WTC11 (cell line): ENCODE measurements around the gene MPIG6B. TPM values are rescaled to one million over a fixed set of nuclear protein-coding genes. Genes with fewer than 3 reads are reported as not detected.

ENCODE experiments used
- ATAC-seq: fragments of 200-7000 bp; cut with Tn5 transposase; 2 replicates; pipeline ENCODE4 v1.10.0; 2021; ENCODE audit warnings: mild to moderate bottlenecking, moderate library complexity
- CTCF ChIA-PET: fragments of 300-600 bp; sonication (Branson Sonifier 250); formaldehyde crosslinking; loops from one replicate; lab custom pipeline; 2021; ENCODE audit warnings: antibody characterized with exemption; lab: Charles Lee
- POLR2A ChIA-PET: fragments of 350-600 bp; sonication (Branson Sonifier 250); formaldehyde crosslinking; loops from one replicate; lab custom pipeline; 2021; ENCODE audit warnings: antibody characterized with exemption; lab: Charles Lee
- DNase-seq: peaks from one replicate; pipeline ENCODE4 v3.0.0; 2021; ENCODE audit warnings: low spot score
- H3K27ac Mint-ChIP-seq: 2 replicates; pipeline ENCODE4 v1.8.0; 2021; ENCODE audit warnings: mixed read lengths
- H3K27me3 Mint-ChIP-seq: 2 replicates; pipeline ENCODE4 v1.8.0; 2021; ENCODE audit warnings: low read depth, mild to moderate bottlenecking, moderate library complexity, mixed read lengths
- H3K36me3 Mint-ChIP-seq: 2 replicates; pipeline ENCODE4 v1.8.0; 2021; ENCODE audit warnings: mixed read lengths
- H3K4me1 Mint-ChIP-seq: 2 replicates; pipeline ENCODE4 v1.8.0; 2022; ENCODE audit warnings: mixed read lengths
- H3K4me3 Mint-ChIP-seq: 2 replicates; pipeline ENCODE4 v1.8.0; 2021; ENCODE audit warnings: mild to moderate bottlenecking, moderate library complexity, mixed read lengths
- H3K9me3 Mint-ChIP-seq: 2 replicates; pipeline ENCODE4 v1.8.0; 2021; ENCODE audit warnings: mixed read lengths
- ATF3 ChIP-seq: sonication (generic); formaldehyde crosslinking; conservative IDR thresholded peaks from 2 replicates; pipeline ENCODE4 v1.8.1; 2022; ENCODE audit warnings: mild to moderate bottlenecking, missing genetic modification reagents
- CBFB ChIP-seq: sonication (generic); formaldehyde crosslinking; IDR thresholded peaks from 2 replicates; pipeline ENCODE4 v1.8.1; 2022; ENCODE audit warnings: mild to moderate bottlenecking, low read depth, missing genetic modification reagents
- E2F5 ChIP-seq: sonication (generic); formaldehyde crosslinking; IDR thresholded peaks from 2 replicates; pipeline ENCODE4 v1.8.1; 2022; ENCODE audit warnings: mild to moderate bottlenecking, moderate library complexity, missing genetic modification reagents
- ERG ChIP-seq: fragments of 250-450 bp; sonication (Bioruptor Pico); IDR thresholded peaks from 2 replicates; pipeline ENCODE4 v1.8.0; 2021; ENCODE audit warnings: mild to moderate bottlenecking
- IRF2 ChIP-seq: sonication (generic); formaldehyde crosslinking; IDR thresholded peaks from 2 replicates; pipeline ENCODE4 v1.8.0; 2022; ENCODE audit warnings: low read depth, missing genetic modification reagents, borderline replicate concordance
- JUN ChIP-seq: sonication (generic); formaldehyde crosslinking; IDR thresholded peaks from 2 replicates; pipeline ENCODE4 v1.8.0; 2023; ENCODE audit warnings: mild to moderate bottlenecking, missing genetic modification reagents
- MXD4 ChIP-seq: fragments of 250-450 bp; sonication (Bioruptor Pico); IDR thresholded peaks from 2 replicates; pipeline ENCODE4 v1.8.0; 2021; ENCODE audit warnings: mild to moderate bottlenecking, moderate library complexity, borderline replicate concordance
- NFATC4 ChIP-seq: fragments of 250-450 bp; sonication (Bioruptor Pico); IDR thresholded peaks from 2 replicates; pipeline ENCODE4 v1.9.0; 2021; ENCODE audit warnings: mild to moderate bottlenecking
- NR3C1 ChIP-seq: sonication (generic); formaldehyde crosslinking; conservative IDR thresholded peaks from 2 replicates; pipeline ENCODE4 v1.8.1; 2023; ENCODE audit warnings: low read depth, mild to moderate bottlenecking, missing genetic modification reagents
- SOX15 ChIP-seq: fragments of 250-450 bp; sonication (Bioruptor Pico); IDR thresholded peaks from 2 replicates; pipeline ENCODE4 v1.9.0; 2021; ENCODE audit warnings: mild to moderate bottlenecking
- USF1 ChIP-seq: sonication (generic); formaldehyde crosslinking; IDR thresholded peaks from 2 replicates; pipeline ENCODE4 v1.8.0; 2022; ENCODE audit warnings: mild to moderate bottlenecking, missing genetic modification reagents
- ZMAT4 ChIP-seq: fragments of 250-450 bp; sonication (Bioruptor Pico); IDR thresholded peaks from 2 replicates; pipeline ENCODE4 v1.9.0; 2021; ENCODE audit warnings: mild to moderate bottlenecking
- ZNF138 ChIP-seq: sonication (generic); formaldehyde crosslinking; conservative IDR thresholded peaks from 2 replicates; pipeline ENCODE4 v1.8.1; 2022; ENCODE audit warnings: mild to moderate bottlenecking, moderate library complexity, missing genetic modification reagents
- ZNF263 ChIP-seq: sonication (generic); formaldehyde crosslinking; IDR thresholded peaks from 2 replicates; pipeline ENCODE4 v1.8.1; 2022; ENCODE audit warnings: low read depth, mild to moderate bottlenecking, moderate library complexity, missing genetic modification reagents
- ZNF281 ChIP-seq: sonication (generic); formaldehyde crosslinking; IDR thresholded peaks from 2 replicates; pipeline ENCODE4 v1.8.0; 2023; ENCODE audit warnings: mild to moderate bottlenecking, missing genetic modification reagents
- ZNF317 ChIP-seq: sonication (generic); formaldehyde crosslinking; IDR thresholded peaks from 2 replicates; pipeline ENCODE4 v1.8.1; 2023; ENCODE audit warnings: low read depth, mild to moderate bottlenecking, moderate library complexity, missing genetic modification reagents, borderline replicate concordance
- ZNF396 ChIP-seq: fragments of 250-450 bp; sonication (Bioruptor Pico); IDR thresholded peaks from 2 replicates; pipeline ENCODE4 v1.8.0; 2021; ENCODE audit warnings: mild to moderate bottlenecking, moderate library complexity, borderline replicate concordance
- ZSCAN18 ChIP-seq: fragments of 250-450 bp; sonication (Bioruptor Pico); IDR thresholded peaks from 2 replicates; pipeline ENCODE4 v2.1.2; 2022; ENCODE audit warnings: mild to moderate bottlenecking, moderate library complexity
- total RNA-seq: library from RNA; stranded (reverse); gene quantifications from 3 replicates; pipeline ENCODE4 v1.2.3, GENCODE V29; 2021
- TF ChIP-seq, protein P1 (sequence below): sonication (generic); formaldehyde crosslinking; IDR thresholded peaks from 2 replicates; pipeline ENCODE4 v1.8.1; 2022; ENCODE audit warnings: low read depth, missing genetic modification reagents, borderline replicate concordance
- TF ChIP-seq, protein P2 (sequence below): sonication (generic); formaldehyde crosslinking; IDR thresholded peaks from 2 replicates; pipeline ENCODE4 v1.8.1; 2023; ENCODE audit warnings: mild to moderate bottlenecking, missing genetic modification reagents
- TF ChIP-seq, protein P3 (sequence below): sonication (generic); formaldehyde crosslinking; IDR thresholded peaks from 2 replicates; pipeline ENCODE4 v1.8.1; 2022; ENCODE audit warnings: mild to moderate bottlenecking, missing genetic modification reagents, moderate library complexity, borderline replicate concordance

The MPIG6B gene
- total RNA-seq, 1 experiment from 2014 or later = 0.09 TPM

GRCh38 chr6:31758281-31758680 lies 35.1 kb downstream of the MPIG6B start:
- TF ChIP-seq ZNF138 (CRISPR knock-in tag) = no peak
- TF ChIP-seq, protein P1, sequence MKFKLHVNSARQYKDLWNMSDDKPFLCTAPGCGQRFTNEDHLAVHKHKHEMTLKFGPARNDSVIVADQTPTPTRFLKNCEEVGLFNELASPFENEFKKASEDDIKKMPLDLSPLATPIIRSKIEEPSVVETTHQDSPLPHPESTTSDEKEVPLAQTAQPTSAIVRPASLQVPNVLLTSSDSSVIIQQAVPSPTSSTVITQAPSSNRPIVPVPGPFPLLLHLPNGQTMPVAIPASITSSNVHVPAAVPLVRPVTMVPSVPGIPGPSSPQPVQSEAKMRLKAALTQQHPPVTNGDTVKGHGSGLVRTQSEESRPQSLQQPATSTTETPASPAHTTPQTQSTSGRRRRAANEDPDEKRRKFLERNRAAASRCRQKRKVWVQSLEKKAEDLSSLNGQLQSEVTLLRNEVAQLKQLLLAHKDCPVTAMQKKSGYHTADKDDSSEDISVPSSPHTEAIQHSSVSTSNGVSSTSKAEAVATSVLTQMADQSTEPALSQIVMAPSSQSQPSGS (CRISPR knock-in tag) = no peak
- H3K9me3 Mint-ChIP-seq = no peaks in the 10 kb centered on the region
- peaks cover 22% of the 10 kb centered on the region for H3K36me3 Mint-ChIP-seq
- DNase-seq (no peak), ATAC-seq (no peak)
- ChIA-PET CTCF (interaction anchor here (1.4 to 2.2 kb wide), 2 partner anchors 11 to 69 kb away, joined by 4 to 8 read pairs; no protein-coding TSS in a partner anchor), POLR2A (no interaction called here)
- no peaks in the 10 kb centered on the region for H3K27me3 Mint-ChIP-seq
- H3K4me3 Mint-ChIP-seq = no peak overlapping the region
- peaks cover 3% of the 10 kb centered on the region for H3K4me1 Mint-ChIP-seq
- H3K27ac Mint-ChIP-seq = no peak overlapping the region; the same call in 1 of the 2 replicates

DNA sequence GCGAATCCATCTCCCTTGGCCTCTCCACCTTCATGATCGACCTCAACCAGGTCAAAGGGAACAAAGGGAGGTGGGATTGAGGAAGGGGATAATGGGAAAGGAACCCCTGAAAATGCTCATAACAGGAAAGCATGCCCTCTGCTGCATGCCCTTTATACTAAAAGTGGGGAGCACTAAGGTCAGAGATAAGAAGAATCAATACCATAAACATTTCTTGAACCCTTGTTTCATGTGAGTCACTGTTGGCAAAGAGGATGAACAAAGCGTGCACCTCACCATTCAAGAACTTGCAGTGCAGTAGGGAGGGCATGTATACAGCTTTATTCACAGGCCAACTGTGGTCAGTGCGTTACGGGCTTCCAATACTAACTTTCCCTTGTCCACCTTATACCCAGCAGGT lies 37.6 kb downstream of the MPIG6B start:
- H3K4me3 Mint-ChIP-seq = no peak overlapping the region
- CTCF ChIA-PET = interaction anchor here (1.8 kb wide), 1 partner anchor 9 kb away, joined by 8 read pairs; no protein-coding TSS in a partner anchor
- POLR2A ChIA-PET = no interaction called here
- no peak overlapping the region for H3K27ac Mint-ChIP-seq
- peaks cover 13% of the 10 kb centered on the region for H3K4me1 Mint-ChIP-seq
- H3K27me3 Mint-ChIP-seq = no peaks in the 10 kb centered on the region
- TF ChIP-seq ZMAT4 (no peak), ATF3 (CRISPR knock-in tag) (no peak), NR3C1 (CRISPR knock-in tag) (no peak), ZNF281 (CRISPR knock-in tag) (no peak), JUN (no peak), NFATC4 (CRISPR knock-in tag) (no peak), CBFB (CRISPR knock-in tag) (no peak), ZNF263 (CRISPR knock-in tag) (no peak), SOX15 (CRISPR knock-in tag) (no peak), MXD4 (no peak), USF1 (CRISPR knock-in tag) (no peak), E2F5 (CRISPR knock-in tag) (no peak), ZSCAN18 (CRISPR knock-in tag) (no peak), ZNF317 (CRISPR knock-in tag) (no peak), ZNF396 (CRISPR knock-in tag) (no peak), ERG (CRISPR knock-in tag) (no peak), IRF2 (CRISPR knock-in tag) (no peak)
- TF ChIP-seq, protein P2, sequence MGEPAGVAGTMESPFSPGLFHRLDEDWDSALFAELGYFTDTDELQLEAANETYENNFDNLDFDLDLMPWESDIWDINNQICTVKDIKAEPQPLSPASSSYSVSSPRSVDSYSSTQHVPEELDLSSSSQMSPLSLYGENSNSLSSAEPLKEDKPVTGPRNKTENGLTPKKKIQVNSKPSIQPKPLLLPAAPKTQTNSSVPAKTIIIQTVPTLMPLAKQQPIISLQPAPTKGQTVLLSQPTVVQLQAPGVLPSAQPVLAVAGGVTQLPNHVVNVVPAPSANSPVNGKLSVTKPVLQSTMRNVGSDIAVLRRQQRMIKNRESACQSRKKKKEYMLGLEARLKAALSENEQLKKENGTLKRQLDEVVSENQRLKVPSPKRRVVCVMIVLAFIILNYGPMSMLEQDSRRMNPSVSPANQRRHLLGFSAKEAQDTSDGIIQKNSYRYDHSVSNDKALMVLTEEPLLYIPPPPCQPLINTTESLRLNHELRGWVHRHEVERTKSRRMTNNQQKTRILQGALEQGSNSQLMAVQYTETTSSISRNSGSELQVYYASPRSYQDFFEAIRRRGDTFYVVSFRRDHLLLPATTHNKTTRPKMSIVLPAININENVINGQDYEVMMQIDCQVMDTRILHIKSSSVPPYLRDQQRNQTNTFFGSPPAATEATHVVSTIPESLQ (CRISPR knock-in tag) = no peak
- TF ChIP-seq, protein P3, sequence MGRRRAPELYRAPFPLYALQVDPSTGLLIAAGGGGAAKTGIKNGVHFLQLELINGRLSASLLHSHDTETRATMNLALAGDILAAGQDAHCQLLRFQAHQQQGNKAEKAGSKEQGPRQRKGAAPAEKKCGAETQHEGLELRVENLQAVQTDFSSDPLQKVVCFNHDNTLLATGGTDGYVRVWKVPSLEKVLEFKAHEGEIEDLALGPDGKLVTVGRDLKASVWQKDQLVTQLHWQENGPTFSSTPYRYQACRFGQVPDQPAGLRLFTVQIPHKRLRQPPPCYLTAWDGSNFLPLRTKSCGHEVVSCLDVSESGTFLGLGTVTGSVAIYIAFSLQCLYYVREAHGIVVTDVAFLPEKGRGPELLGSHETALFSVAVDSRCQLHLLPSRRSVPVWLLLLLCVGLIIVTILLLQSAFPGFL (CRISPR knock-in tag) = no peak
- ATAC-seq = no peak
- peaks cover 25% of the 10 kb centered on the region for H3K36me3 Mint-ChIP-seq
- no peak for DNase-seq
- H3K9me3 Mint-ChIP-seq = no peaks in the 10 kb centered on the region
